GM23338 (cell line): ENCODE results near the gene ANKRD1. TPM values are rescaled to one million over a fixed set of nuclear protein-coding genes. Genes with fewer than 3 reads are reported as not detected.

Source experiments
- ATAC-seq: fragments of 200-7000 bp; cut with Tn5 transposase; 3 replicates; pipeline ENCODE4 v1.9.1; 2020
- DNase-seq: peaks from one replicate; pipeline ENCODE4 v3.0.0-alpha.2; 2015; ENCODE audit warnings: low spot score
- H2AFZ ChIP-seq: fragments of 200-600 bp; sonication (generic); 2 replicates; pipeline ENCODE4 v1.8.0; 2016; ENCODE audit warnings: antibody characterized with exemption, mild to moderate bottlenecking, moderate library complexity
- H3F3A ChIP-seq: fragments of 200-600 bp; sonication (generic); replicated peaks from 2 replicates; pipeline ENCODE4 v1.8.0; 2017; ENCODE audit warnings: antibody characterized with exemption, mixed run types, low read depth
- H3K27ac ChIP-seq: fragments of 200-600 bp; sonication (generic); 2 replicates; pipeline ENCODE4 v1.6.1; 2016; ENCODE audit warnings: low read depth
- H3K27me3 ChIP-seq: fragments of 200-600 bp; sonication (generic); 2 replicates; pipeline ENCODE4 v1.8.0; 2016; ENCODE audit warnings: mild to moderate bottlenecking, mixed run types, moderate library complexity; ENCODE audit not compliant: insufficient read depth
- H3K36me3 ChIP-seq: fragments of 200-600 bp; sonication (generic); 2 replicates; pipeline ENCODE4 v1.8.0; 2016; ENCODE audit warnings: mild to moderate bottlenecking; ENCODE audit not compliant: insufficient read depth
- H3K4me1 ChIP-seq: fragments of 200-600 bp; sonication (generic); 2 replicates; pipeline ENCODE4 v1.8.0; 2016; ENCODE audit warnings: mild to moderate bottlenecking, moderate library complexity; ENCODE audit not compliant: insufficient read depth
- H3K4me2 ChIP-seq: fragments of 200-600 bp; sonication (generic); 2 replicates; pipeline ENCODE4 v1.7.1; 2017; ENCODE audit warnings: mixed run types
- H3K4me3 ChIP-seq: fragments of 200-600 bp; sonication (generic); 2 replicates; pipeline ENCODE4 v1.6.1; 2016; ENCODE audit warnings: mixed run types
- H3K79me2 ChIP-seq: fragments of 200-600 bp; sonication (generic); replicated peaks from 2 replicates; pipeline ENCODE4 v1.8.0; 2017; ENCODE audit warnings: mild to moderate bottlenecking; ENCODE audit not compliant: insufficient read depth
- H3K9me2 ChIP-seq: fragments of 200-600 bp; sonication (generic); 2 replicates; pipeline ENCODE4 v1.8.0; 2017; ENCODE audit not compliant: insufficient read depth
- H4K20me1 ChIP-seq: fragments of 200-600 bp; sonication (generic); replicated peaks from 2 replicates; pipeline ENCODE4 v1.8.0; 2017; ENCODE audit warnings: mild to moderate bottlenecking; ENCODE audit not compliant: insufficient read depth
- H3K27ac Mint-ChIP-seq: 2 replicates; pipeline ENCODE4 v1.8.0; 2020; ENCODE audit warnings: inconsistent platforms, mild to moderate bottlenecking, moderate library complexity, mixed read lengths
- H3K27me3 Mint-ChIP-seq: 3 replicates; pipeline ENCODE4 v1.8.0; 2022; ENCODE audit warnings: low read depth, mild to moderate bottlenecking, moderate library complexity, mixed read lengths, inconsistent platforms; ENCODE audit not compliant: insufficient read depth, poor library complexity
- H3K36me3 Mint-ChIP-seq: 3 replicates; pipeline ENCODE4 v1.8.0; 2021; ENCODE audit warnings: low read depth, mild to moderate bottlenecking, inconsistent platforms, moderate library complexity, mixed read lengths
- H3K4me1 Mint-ChIP-seq: 3 replicates; pipeline ENCODE4 v1.8.0; 2020; ENCODE audit warnings: mild to moderate bottlenecking, inconsistent platforms, mixed read lengths
- H3K4me3 Mint-ChIP-seq: 3 replicates; pipeline ENCODE4 v1.8.0; 2021; ENCODE audit warnings: moderate library complexity, mild to moderate bottlenecking, inconsistent platforms, mixed read lengths
- H3K9me3 Mint-ChIP-seq: 3 replicates; pipeline ENCODE4 v1.8.0; 2020; ENCODE audit warnings: moderate library complexity, mild to moderate bottlenecking, inconsistent platforms, mixed read lengths
- ETS1 ChIP-seq: IDR thresholded peaks from 2 replicates; pipeline ENCODE4 v1.6.1; 2016; ENCODE audit warnings: antibody characterized with exemption
- EZH2 ChIP-seq: fragments of 200-600 bp; sonication (generic); IDR thresholded peaks from one replicate; pipeline ENCODE4 v1.8.0; 2017; ENCODE audit warnings: antibody characterized with exemption, mild to moderate bottlenecking, low read depth; ENCODE audit not compliant: unreplicated experiment
- EZH2phosphoT487 ChIP-seq: fragments of 200-600 bp; sonication (generic); IDR thresholded peaks from one replicate; pipeline ENCODE4 v1.8.1; 2018; ENCODE audit warnings: antibody characterized with exemption; ENCODE audit not compliant: unreplicated experiment
- POLR2AphosphoS5 ChIP-seq: IDR thresholded peaks from 2 replicates; pipeline ENCODE4 v1.6.1; 2016; ENCODE audit warnings: antibody characterized with exemption, low read depth
- REST ChIP-seq: IDR thresholded peaks from one replicate; pipeline ENCODE4 v1.6.1; 2018; ENCODE audit warnings: antibody characterized with exemption; ENCODE audit not compliant: unreplicated experiment
- STAT1 ChIP-seq: IDR thresholded peaks from one replicate; pipeline ENCODE4 v1.6.1; 2016; ENCODE audit warnings: antibody characterized with exemption; ENCODE audit not compliant: unreplicated experiment
- ZNF462 ChIP-seq: fragments of 250-450 bp; sonication (Bioruptor Pico); IDR thresholded peaks from 2 replicates; pipeline ENCODE4 v1.5.0; 2020; ENCODE audit warnings: mild to moderate bottlenecking, moderate library complexity
- polyA plus RNA-seq: library from polyadenylated mRNA; unstranded; fragments of >200 nt; fragmentation: Nextera tagmentation; extraction: Ambion mirVana; gene quantifications from 2 replicates; pipeline ENCODE4 v1.2.1, GENCODE V29; 2016
- total RNA-seq: library from RNA; depleted of rRNA; stranded (reverse); fragments of >200 nt; shearing (Covaris generic); gene quantifications from 2 replicates; pipeline ENCODE4 v1.2.3, GENCODE V29; 2014

ANKRD1 gene
- total and polyA plus RNA-seq, 2 experiments from 2014 or later = 0.10 TPM; not detected in 1

DNA sequence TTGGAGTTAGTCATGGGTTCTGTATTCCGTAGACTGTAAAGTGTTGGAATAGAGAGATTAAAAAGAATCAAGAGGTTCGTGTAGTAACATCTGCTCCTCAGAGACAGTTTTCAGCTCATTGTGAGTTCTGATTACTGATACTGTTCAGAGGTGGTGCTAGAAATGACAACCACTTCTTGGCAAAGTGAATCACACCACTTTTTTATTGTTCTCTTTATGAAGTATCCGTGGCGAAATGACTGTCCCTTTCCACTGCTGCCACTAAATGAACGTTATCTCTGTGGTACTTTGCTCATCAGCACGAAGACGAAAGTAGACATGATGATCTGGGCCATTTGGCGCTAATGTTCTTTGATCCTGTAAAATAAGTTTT is 48.3 kb downstream of the ANKRD1 start (continued):
- no peak for TF ChIP-seq ZNF462 (CRISPR knock-in tag)

DNA sequence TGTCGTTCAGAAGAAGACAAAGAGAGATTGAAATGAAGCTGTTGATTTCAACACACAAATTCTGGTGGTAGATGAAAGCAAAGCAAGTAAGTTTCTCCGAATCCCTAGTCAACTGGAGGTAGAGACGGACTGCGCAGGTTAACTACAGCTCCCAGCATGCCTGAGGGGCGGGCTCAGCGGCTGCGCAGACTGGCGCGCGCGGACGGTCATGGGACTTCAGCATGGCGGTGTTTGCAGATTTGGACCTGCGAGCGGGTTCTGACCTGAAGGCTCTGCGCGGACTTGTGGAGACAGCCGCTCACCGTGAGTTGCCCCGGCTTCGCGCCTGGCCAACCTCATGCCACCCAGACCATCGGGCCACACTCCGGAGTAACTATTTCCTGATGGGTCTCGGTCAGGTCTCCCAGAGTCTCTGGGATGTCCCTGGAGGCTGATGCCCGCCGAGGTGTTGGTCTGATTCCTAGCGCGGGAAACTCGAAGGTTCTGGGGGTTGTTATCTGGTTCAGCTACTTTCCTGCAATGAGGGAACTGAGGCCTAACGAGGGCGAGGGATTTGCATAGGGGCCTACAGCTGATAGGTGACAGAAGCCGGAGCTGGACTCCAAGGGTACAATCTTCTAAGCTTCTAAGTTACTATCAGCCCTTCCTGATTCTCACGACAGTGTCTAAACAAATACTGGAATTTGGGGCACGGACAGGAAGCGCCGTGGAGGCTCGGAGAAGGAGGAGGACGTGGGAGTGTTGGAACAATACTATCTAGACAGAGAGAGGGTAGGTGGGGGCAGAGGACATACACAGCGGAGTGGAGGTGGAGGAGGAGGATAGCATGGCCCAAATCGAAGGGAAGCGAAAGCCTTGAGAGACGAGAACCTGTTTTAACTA is 48.9 kb downstream of the ANKRD1 start, which contains the start of gene RPP30:
RPP30 (plus strand) TSS at position 209 of the 882 bp plus-strand sequence; CDS start at position 222, 13 bp downstream.
- DNase-seq (peak; percentile 92), ATAC-seq (peak; percentile 99)
- H4K20me1 ChIP-seq = peaks cover 8% of the 10 kb centered on the region; the same call in 1 of the 2 replicates
- peak within 1 kb of the TSS; percentile 85 for H3K27ac ChIP-seq
- Mint-ChIP-seq H3K36me3 (peaks cover 21% of the 10 kb centered on the region), H3K9me3 (peaks cover 16% of the 10 kb centered on the region), H3K4me3 (peak within 1 kb of the TSS; percentile 94), H3K27me3 (no peaks in the 10 kb centered on the region), H3K27ac (peak within 1 kb of the TSS; percentile 97), H3K4me1 (peaks cover 20% of the 10 kb centered on the region; the same call in 2 of the 3 replicates)
- H3F3A ChIP-seq = no peaks in the 10 kb centered on the region
- peak within 1 kb of the TSS; percentile 99 for H2AFZ ChIP-seq
- H3K27me3 ChIP-seq = no peaks in the 10 kb centered on the region
- peak within 1 kb of the TSS; percentile 72 for H3K4me3 ChIP-seq
- 0 out of 2 replicates have a peak, but pooled peaks cover 4% of the 10 kb centered on the region for H3K9me2 ChIP-seq
- H3K79me2 ChIP-seq = peaks cover 36% of the 10 kb centered on the region
- H3K4me2 ChIP-seq = peak within 1 kb of the TSS; percentile 87
- peaks cover 19% of the 10 kb centered on the region for H3K4me1 ChIP-seq
- H3K36me3 ChIP-seq = peaks cover 10% of the 10 kb centered on the region
- TF ChIP-seq EZH2 = no peak
- TF ChIP-seq REST = no peak
- peak; percentile 91 for TF ChIP-seq ETS1
- TF ChIP-seq EZH2phosphoT487 = no peak
- no peak for TF ChIP-seq STAT1
- TF ChIP-seq POLR2AphosphoS5 = peak; percentile 77
